H1 (cell line): Measurements from ENCODE around the gene SEL1L3. TPM values are rescaled to one million over a fixed set of nuclear protein-coding genes. Genes with fewer than 3 reads are reported as not detected.

Source experiments
- BRCA1 ChIP-seq: IDR thresholded peaks from 2 replicates; pipeline ENCODE4 v1.6.1; 2012; ENCODE audit warnings: low read depth, low read length, improper control_type of control experiment
- HDAC2 ChIP-seq, 2 experiments: fragments of 300-600 bp in 1 of 2; sonication (generic) in 1 of 2; IDR thresholded peaks; 2 replicates each; pipeline ENCODE4 v1.6.1; 2011 to 2012; ENCODE audit warnings: low read depth in 2 of 2, low read length in 2 of 2, mild to moderate bottlenecking in 2 of 2, moderate library complexity in 2 of 2, borderline replicate concordance in 1 of 2, inconsistent platforms in 1 of 2
- KDM4A ChIP-seq: IDR thresholded peaks from one replicate; pipeline ENCODE4 v1.7.1; 2012; ENCODE audit warnings: low read depth, mild to moderate bottlenecking, moderate library complexity, low read length, inconsistent platforms; ENCODE audit not compliant: severe bottlenecking
- SAP30 ChIP-seq: fragments of 300-600 bp; sonication (generic); IDR thresholded peaks from 2 replicates; pipeline ENCODE4 v1.7.1; 2012; ENCODE audit warnings: low read length, moderate library complexity, mild to moderate bottlenecking, inconsistent platforms; ENCODE audit not compliant: insufficient read depth, insufficient replicate concordance
- SIN3A ChIP-seq, 2 experiments: IDR thresholded peaks in 1 of 2; conservative IDR thresholded peaks in 1 of 2; 2 replicates each; pipeline ENCODE4 v1.6.1; 2011 to 2012; ENCODE audit warnings: low read length in 2 of 2, improper control_type of control experiment in 1 of 2, low read depth in 1 of 2, mild to moderate bottlenecking in 1 of 2
- TAF1 ChIP-seq: IDR thresholded peaks from 2 replicates; pipeline ENCODE4 v1.6.1; 2011; ENCODE audit warnings: mild to moderate bottlenecking, low read depth, low read length
- polyA plus RNA-seq, 7 experiments: library from polyadenylated mRNA; depleted of rRNA in 3 of 7; stranded (reverse) in 5 of 7; unstranded in 2 of 7; fragments of >200 nt in 5 of 7; fragments of 200-250 nt in 2 of 7; gene quantifications; 1 replicate in 5 of 7; 2 replicates in 1 of 7; 4 replicates in 1 of 7; pipeline versions ENCODE4 v1.2.1 to v1.2.3, GENCODE V29; 2011 to 2013; ENCODE audit warnings: missing spikeins in 2 of 7, mixed read lengths in 2 of 7
- total RNA-seq: library from RNA; stranded (reverse); fragmentation: NEBNext Ultra II Directional; extraction: Animal tissue kit (Norgen Biotek cat#: 25700); gene quantifications from 2 replicates; pipeline ENCODE4 v1.2.1, GENCODE V29; 2021
- TF ChIP-seq, protein P1 (sequence below): fragments of 300-600 bp; sonication (generic); IDR thresholded peaks from 2 replicates; pipeline ENCODE4 v1.7.1; 2012; ENCODE audit warnings: low read length, moderate library complexity, mild to moderate bottlenecking, inconsistent platforms; ENCODE audit not compliant: insufficient replicate concordance
- TF ChIP-seq, protein P2 (sequence below), 3 experiments: IDR thresholded peaks; 1 replicate in 2 of 3; 2 replicates in 1 of 3; pipeline versions ENCODE4 v1.5.1 to v1.6.1; 2011; ENCODE audit warnings: low read length in 3 of 3, mild to moderate bottlenecking in 3 of 3, inconsistent platforms in 2 of 3, low read depth in 1 of 3, moderate library complexity in 1 of 3; ENCODE audit not compliant: insufficient read depth in 1 of 3; ENCODE audit errors: control extremely low read depth in 1 of 3

SEL1L3 gene
- total and polyA plus RNA-seq, 2 of the 8 experiments (the other 6 are each of a cell fraction or from before 2014, with no cell fraction given) = 18.2 to 54.0 TPM

DNA sequence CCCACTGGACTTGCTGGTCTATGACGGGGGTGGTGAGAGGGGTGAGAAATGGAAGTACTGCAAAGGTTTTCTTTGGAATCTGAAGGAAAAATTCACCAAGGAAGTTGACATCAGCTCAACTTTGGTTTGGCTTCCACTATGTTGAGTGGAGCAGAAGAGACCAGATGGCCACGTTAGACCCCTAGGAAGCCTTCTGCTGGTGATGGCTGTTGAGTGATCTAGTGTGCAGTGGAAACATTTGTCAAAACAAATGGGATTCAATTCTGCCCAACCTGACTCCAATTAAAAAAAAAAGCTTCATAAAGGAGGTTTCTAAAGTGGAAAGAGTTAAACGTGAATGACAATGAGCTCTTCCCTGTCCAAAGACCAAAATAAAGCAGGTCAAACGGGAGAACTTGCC, 25.7 kb downstream of the SEL1L3 start (continued):
- TF ChIP-seq, protein P1, sequence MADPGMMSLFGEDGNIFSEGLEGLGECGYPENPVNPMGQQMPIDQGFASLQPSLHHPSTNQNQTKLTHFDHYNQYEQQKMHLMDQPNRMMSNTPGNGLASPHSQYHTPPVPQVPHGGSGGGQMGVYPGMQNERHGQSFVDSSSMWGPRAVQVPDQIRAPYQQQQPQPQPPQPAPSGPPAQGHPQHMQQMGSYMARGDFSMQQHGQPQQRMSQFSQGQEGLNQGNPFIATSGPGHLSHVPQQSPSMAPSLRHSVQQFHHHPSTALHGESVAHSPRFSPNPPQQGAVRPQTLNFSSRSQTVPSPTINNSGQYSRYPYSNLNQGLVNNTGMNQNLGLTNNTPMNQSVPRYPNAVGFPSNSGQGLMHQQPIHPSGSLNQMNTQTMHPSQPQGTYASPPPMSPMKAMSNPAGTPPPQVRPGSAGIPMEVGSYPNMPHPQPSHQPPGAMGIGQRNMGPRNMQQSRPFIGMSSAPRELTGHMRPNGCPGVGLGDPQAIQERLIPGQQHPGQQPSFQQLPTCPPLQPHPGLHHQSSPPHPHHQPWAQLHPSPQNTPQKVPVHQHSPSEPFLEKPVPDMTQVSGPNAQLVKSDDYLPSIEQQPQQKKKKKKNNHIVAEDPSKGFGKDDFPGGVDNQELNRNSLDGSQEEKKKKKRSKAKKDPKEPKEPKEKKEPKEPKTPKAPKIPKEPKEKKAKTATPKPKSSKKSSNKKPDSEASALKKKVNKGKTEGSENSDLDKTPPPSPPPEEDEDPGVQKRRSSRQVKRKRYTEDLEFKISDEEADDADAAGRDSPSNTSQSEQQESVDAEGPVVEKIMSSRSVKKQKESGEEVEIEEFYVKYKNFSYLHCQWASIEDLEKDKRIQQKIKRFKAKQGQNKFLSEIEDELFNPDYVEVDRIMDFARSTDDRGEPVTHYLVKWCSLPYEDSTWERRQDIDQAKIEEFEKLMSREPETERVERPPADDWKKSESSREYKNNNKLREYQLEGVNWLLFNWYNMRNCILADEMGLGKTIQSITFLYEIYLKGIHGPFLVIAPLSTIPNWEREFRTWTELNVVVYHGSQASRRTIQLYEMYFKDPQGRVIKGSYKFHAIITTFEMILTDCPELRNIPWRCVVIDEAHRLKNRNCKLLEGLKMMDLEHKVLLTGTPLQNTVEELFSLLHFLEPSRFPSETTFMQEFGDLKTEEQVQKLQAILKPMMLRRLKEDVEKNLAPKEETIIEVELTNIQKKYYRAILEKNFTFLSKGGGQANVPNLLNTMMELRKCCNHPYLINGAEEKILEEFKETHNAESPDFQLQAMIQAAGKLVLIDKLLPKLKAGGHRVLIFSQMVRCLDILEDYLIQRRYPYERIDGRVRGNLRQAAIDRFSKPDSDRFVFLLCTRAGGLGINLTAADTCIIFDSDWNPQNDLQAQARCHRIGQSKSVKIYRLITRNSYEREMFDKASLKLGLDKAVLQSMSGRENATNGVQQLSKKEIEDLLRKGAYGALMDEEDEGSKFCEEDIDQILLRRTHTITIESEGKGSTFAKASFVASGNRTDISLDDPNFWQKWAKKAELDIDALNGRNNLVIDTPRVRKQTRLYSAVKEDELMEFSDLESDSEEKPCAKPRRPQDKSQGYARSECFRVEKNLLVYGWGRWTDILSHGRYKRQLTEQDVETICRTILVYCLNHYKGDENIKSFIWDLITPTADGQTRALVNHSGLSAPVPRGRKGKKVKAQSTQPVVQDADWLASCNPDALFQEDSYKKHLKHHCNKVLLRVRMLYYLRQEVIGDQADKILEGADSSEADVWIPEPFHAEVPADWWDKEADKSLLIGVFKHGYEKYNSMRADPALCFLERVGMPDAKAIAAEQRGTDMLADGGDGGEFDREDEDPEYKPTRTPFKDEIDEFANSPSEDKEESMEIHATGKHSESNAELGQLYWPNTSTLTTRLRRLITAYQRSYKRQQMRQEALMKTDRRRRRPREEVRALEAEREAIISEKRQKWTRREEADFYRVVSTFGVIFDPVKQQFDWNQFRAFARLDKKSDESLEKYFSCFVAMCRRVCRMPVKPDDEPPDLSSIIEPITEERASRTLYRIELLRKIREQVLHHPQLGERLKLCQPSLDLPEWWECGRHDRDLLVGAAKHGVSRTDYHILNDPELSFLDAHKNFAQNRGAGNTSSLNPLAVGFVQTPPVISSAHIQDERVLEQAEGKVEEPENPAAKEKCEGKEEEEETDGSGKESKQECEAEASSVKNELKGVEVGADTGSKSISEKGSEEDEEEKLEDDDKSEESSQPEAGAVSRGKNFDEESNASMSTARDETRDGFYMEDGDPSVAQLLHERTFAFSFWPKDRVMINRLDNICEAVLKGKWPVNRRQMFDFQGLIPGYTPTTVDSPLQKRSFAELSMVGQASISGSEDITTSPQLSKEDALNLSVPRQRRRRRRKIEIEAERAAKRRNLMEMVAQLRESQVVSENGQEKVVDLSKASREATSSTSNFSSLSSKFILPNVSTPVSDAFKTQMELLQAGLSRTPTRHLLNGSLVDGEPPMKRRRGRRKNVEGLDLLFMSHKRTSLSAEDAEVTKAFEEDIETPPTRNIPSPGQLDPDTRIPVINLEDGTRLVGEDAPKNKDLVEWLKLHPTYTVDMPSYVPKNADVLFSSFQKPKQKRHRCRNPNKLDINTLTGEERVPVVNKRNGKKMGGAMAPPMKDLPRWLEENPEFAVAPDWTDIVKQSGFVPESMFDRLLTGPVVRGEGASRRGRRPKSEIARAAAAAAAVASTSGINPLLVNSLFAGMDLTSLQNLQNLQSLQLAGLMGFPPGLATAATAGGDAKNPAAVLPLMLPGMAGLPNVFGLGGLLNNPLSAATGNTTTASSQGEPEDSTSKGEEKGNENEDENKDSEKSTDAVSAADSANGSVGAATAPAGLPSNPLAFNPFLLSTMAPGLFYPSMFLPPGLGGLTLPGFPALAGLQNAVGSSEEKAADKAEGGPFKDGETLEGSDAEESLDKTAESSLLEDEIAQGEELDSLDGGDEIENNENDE = no peak
- TF ChIP-seq HDAC2 (IDR thresholded peaks at IDR 0.05; ENCODE audit: borderline replicate concordance in 1 of 2, low read depth in 2 of 2, low read length in 2 of 2) (no peak), BRCA1 (no peak), TAF1 (no peak), SIN3A (conservative IDR thresholded peaks at IDR 0.05 in 1 of 2, IDR thresholded peaks at IDR 0.05 in 1 of 2; ENCODE audit: low read depth in 1 of 2, low read length in 2 of 2) (no peak), SAP30 (no peak), KDM4A (no peak)
- TF ChIP-seq, protein P2, sequence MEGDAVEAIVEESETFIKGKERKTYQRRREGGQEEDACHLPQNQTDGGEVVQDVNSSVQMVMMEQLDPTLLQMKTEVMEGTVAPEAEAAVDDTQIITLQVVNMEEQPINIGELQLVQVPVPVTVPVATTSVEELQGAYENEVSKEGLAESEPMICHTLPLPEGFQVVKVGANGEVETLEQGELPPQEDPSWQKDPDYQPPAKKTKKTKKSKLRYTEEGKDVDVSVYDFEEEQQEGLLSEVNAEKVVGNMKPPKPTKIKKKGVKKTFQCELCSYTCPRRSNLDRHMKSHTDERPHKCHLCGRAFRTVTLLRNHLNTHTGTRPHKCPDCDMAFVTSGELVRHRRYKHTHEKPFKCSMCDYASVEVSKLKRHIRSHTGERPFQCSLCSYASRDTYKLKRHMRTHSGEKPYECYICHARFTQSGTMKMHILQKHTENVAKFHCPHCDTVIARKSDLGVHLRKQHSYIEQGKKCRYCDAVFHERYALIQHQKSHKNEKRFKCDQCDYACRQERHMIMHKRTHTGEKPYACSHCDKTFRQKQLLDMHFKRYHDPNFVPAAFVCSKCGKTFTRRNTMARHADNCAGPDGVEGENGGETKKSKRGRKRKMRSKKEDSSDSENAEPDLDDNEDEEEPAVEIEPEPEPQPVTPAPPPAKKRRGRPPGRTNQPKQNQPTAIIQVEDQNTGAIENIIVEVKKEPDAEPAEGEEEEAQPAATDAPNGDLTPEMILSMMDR (IDR thresholded peaks at IDR 0.05; ENCODE audit: control extremely low read depth in 1 of 3, insufficient read depth in 1 of 3, low read depth in 1 of 3, low read length in 3 of 3) = no peak
- TF ChIP-seq, all 59 proteins: peak for 0
